ENCODE results near the gene CD99. TPM values are rescaled to one million over a fixed set of nuclear protein-coding genes. Genes with fewer than 3 reads are reported as not detected.
"Not testable (repeated sequence)": the region's sequence is repeated elsewhere in the genome, so short reads cannot be mapped to it uniquely, and the experiment has no call there.

The CD99 gene
- total RNA-seq, 1 experiment from 2014 or later: 407 TPM

- no peak overlapping the region for H3K4me3 Mint-ChIP-seq (ENCODE audit: unreplicated experiment)
- no peak overlapping the region for H3K27ac Mint-ChIP-seq (ENCODE audit: unreplicated experiment)
- no TSS peak for BruUV-seq (replicated peaks)
- H3K27me3 Mint-ChIP-seq (ENCODE audit: insufficient read depth, unreplicated experiment): no peaks in the 10 kb centered on the region
- TF ChIP-seq CTCF (IDR thresholded peaks at IDR 0.05; ENCODE audit: insufficient read depth in 1 of 2, low read depth in 1 of 2, low read length in 1 of 2, severe bottlenecking in 1 of 2, unreplicated experiment in 1 of 2): no peak
- peaks cover 6% of the 10 kb centered on the region for H3K36me3 Mint-ChIP-seq (ENCODE audit: insufficient read depth, unreplicated experiment)
- peaks cover 10% of the 10 kb centered on the region for H3K9me3 Mint-ChIP-seq (ENCODE audit: unreplicated experiment)
- no peak for DNase-seq
- H3K9me3 ChIP-seq: no peaks in the 10 kb centered on the region
- POLR2A ChIA-PET: no interaction called here
- CTCF ChIA-PET: no interaction called here
- peaks cover 12% of the 10 kb centered on the region for H3K4me1 Mint-ChIP-seq (ENCODE audit: low read depth, unreplicated experiment)
- H3K4me1 ChIP-seq: peaks cover 7% of the 10 kb centered on the region
- intact Hi-C loops (cut with micrococcal nuclease; ENCODE audit: unreplicated experiment): no loop called here
- no peaks in the 10 kb centered on the region for H3K27me3 ChIP-seq (replicated peaks; ENCODE audit: control insufficient read depth, insufficient read depth, low read length)
- H3K4me3 ChIP-seq (ENCODE audit: low read depth, low read length): no peak overlapping the region
- H3K36me3 ChIP-seq (ENCODE audit: control insufficient read depth, insufficient read depth, low read length): no peaks in the 10 kb centered on the region
Measured at GRCh38 chrX:2748171-2748814, 57.2 kb downstream of the CD99 start.

GRCh38 chrX:2748815-2749188 is 57.7 kb downstream of the CD99 start:
- intact Hi-C loops (cut with micrococcal nuclease; ENCODE audit: unreplicated experiment): no loop called here
- Mint-ChIP-seq H3K4me1 (ENCODE audit: low read depth, unreplicated experiment) (peaks cover 12% of the 10 kb centered on the region), H3K4me3 (ENCODE audit: unreplicated experiment) (no peak overlapping the region), H3K27me3 (ENCODE audit: insufficient read depth, unreplicated experiment) (no peaks in the 10 kb centered on the region), H3K27ac (ENCODE audit: unreplicated experiment) (no peak overlapping the region), H3K36me3 (ENCODE audit: insufficient read depth, unreplicated experiment) (peaks cover 1% of the 10 kb centered on the region), H3K9me3 (ENCODE audit: unreplicated experiment) (peaks cover 10% of the 10 kb centered on the region)
- peaks cover 7% of the 10 kb centered on the region for H3K4me1 ChIP-seq
- CTCF ChIA-PET: no interaction called here
- no peak for DNase-seq
- no TSS peak for BruUV-seq (replicated peaks)
- TF ChIP-seq CTCF (IDR thresholded peaks at IDR 0.05; ENCODE audit: insufficient read depth in 1 of 2, low read depth in 1 of 2, low read length in 1 of 2, severe bottlenecking in 1 of 2, unreplicated experiment in 1 of 2): no peak
- no peak overlapping the region for H3K4me3 ChIP-seq (ENCODE audit: low read depth, low read length)
- POLR2A ChIA-PET: no interaction called here
- no peaks in the 10 kb centered on the region for H3K36me3 ChIP-seq (ENCODE audit: control insufficient read depth, insufficient read depth, low read length)
- no peaks in the 10 kb centered on the region for H3K27me3 ChIP-seq (replicated peaks; ENCODE audit: control insufficient read depth, insufficient read depth, low read length)
- H3K9me3 ChIP-seq: no peaks in the 10 kb centered on the region

GRCh38 chrX:2751291-2751690 is 60.2 kb downstream of the CD99 start:
- H3K4me3 Mint-ChIP-seq (ENCODE audit: unreplicated experiment): no peak overlapping the region
- H3K36me3 ChIP-seq (ENCODE audit: control insufficient read depth, insufficient read depth, low read length): no peaks in the 10 kb centered on the region
- H3K27me3 ChIP-seq (replicated peaks; ENCODE audit: control insufficient read depth, insufficient read depth, low read length): no peaks in the 10 kb centered on the region
- no peaks in the 10 kb centered on the region for H3K9me3 ChIP-seq
- peaks cover 10% of the 10 kb centered on the region for H3K9me3 Mint-ChIP-seq (ENCODE audit: unreplicated experiment)
- H3K27ac Mint-ChIP-seq (ENCODE audit: unreplicated experiment): no peak overlapping the region
- no peak for DNase-seq
- BruUV-seq (replicated peaks): no TSS peak
- H3K4me1 Mint-ChIP-seq (ENCODE audit: low read depth, unreplicated experiment): peaks cover 16% of the 10 kb centered on the region
- no peaks in the 10 kb centered on the region for H3K36me3 Mint-ChIP-seq (ENCODE audit: insufficient read depth, unreplicated experiment)
- no peak overlapping the region for H3K4me3 ChIP-seq (ENCODE audit: low read depth, low read length)
- H3K4me1 ChIP-seq: peaks cover 6% of the 10 kb centered on the region
- TF ChIP-seq CTCF (IDR thresholded peaks at IDR 0.05; ENCODE audit: insufficient read depth in 1 of 2, low read depth in 1 of 2, low read length in 1 of 2, severe bottlenecking in 1 of 2, unreplicated experiment in 1 of 2): no peak
- ChIA-PET CTCF (no interaction called here), POLR2A (no interaction called here)
- intact Hi-C loops (cut with micrococcal nuclease; ENCODE audit: unreplicated experiment): no loop called here
- no peaks in the 10 kb centered on the region for H3K27me3 Mint-ChIP-seq (ENCODE audit: insufficient read depth, unreplicated experiment)

GRCh38 chrX:2751874-2752300 is 60.8 kb downstream of the CD99 start, which contains the start of gene XG:
Gene XG, plus strand, starts transcription at chrX:2752040. Its CDS starts 235 bp downstream, at chrX:2752275.
- intact Hi-C loops (cut with micrococcal nuclease; ENCODE audit: unreplicated experiment); DNase-seq; CTCF ChIA-PET; H3K9me3 ChIP-seq; H3K4me3 Mint-ChIP-seq (ENCODE audit: unreplicated experiment); H3K4me1 ChIP-seq; H3K27ac Mint-ChIP-seq (ENCODE audit: unreplicated experiment); H3K27me3 ChIP-seq (replicated peaks; ENCODE audit: control insufficient read depth, insufficient read depth, low read length); H3K36me3 Mint-ChIP-seq (ENCODE audit: insufficient read depth, unreplicated experiment); H3K36me3 ChIP-seq (ENCODE audit: control insufficient read depth, insufficient read depth, low read length); H3K27me3 Mint-ChIP-seq (ENCODE audit: insufficient read depth, unreplicated experiment); H3K4me3 ChIP-seq (ENCODE audit: low read depth, low read length); POLR2A ChIA-PET; BruUV-seq (replicated peaks); H3K9me3 Mint-ChIP-seq (ENCODE audit: unreplicated experiment): not testable (repeated sequence)
- H3K4me1 Mint-ChIP-seq (ENCODE audit: low read depth, unreplicated experiment): peaks cover 18% of the 10 kb centered on the region

- H3K27ac Mint-ChIP-seq (ENCODE audit: unreplicated experiment); DNase-seq; H3K9me3 ChIP-seq; CTCF ChIA-PET; H3K4me3 Mint-ChIP-seq (ENCODE audit: unreplicated experiment); H3K36me3 ChIP-seq (ENCODE audit: control insufficient read depth, insufficient read depth, low read length); intact Hi-C loops (cut with micrococcal nuclease; ENCODE audit: unreplicated experiment); BruUV-seq (replicated peaks); H3K27me3 Mint-ChIP-seq (ENCODE audit: insufficient read depth, unreplicated experiment); H3K27me3 ChIP-seq (replicated peaks; ENCODE audit: control insufficient read depth, insufficient read depth, low read length); H3K36me3 Mint-ChIP-seq (ENCODE audit: insufficient read depth, unreplicated experiment); H3K9me3 Mint-ChIP-seq (ENCODE audit: unreplicated experiment); POLR2A ChIA-PET; H3K4me3 ChIP-seq (ENCODE audit: low read depth, low read length); H3K4me1 ChIP-seq: not testable (repeated sequence)
- H3K4me1 Mint-ChIP-seq (ENCODE audit: low read depth, unreplicated experiment): peaks cover 18% of the 10 kb centered on the region
Measured at GRCh38 chrX:2752441-2752840, 61.3 kb downstream of the CD99 start.
